B cell (primary cell): ENCODE results near the gene IFT88.

Source experiments
- EZH2 ChIP-seq: IDR thresholded peaks from 2 replicates; pipeline ENCODE4 v1.6.1; 2012; ENCODE audit warnings: borderline replicate concordance, low read depth, mild to moderate bottlenecking, moderate library complexity, low read length; ENCODE audit not compliant: insufficient read depth, poor library complexity, severe bottlenecking
- TF ChIP-seq, protein P1 (sequence below): fragments of 200-600 bp; IDR thresholded peaks from one replicate; pipeline ENCODE4 v1.8.0; 2022; ENCODE audit warnings: antibody characterized with exemption, mild to moderate bottlenecking

GRCh38 chr13:20550799-20551198 is 16.2 kb upstream of the IFT88 start:
- TF ChIP-seq, protein P1, sequence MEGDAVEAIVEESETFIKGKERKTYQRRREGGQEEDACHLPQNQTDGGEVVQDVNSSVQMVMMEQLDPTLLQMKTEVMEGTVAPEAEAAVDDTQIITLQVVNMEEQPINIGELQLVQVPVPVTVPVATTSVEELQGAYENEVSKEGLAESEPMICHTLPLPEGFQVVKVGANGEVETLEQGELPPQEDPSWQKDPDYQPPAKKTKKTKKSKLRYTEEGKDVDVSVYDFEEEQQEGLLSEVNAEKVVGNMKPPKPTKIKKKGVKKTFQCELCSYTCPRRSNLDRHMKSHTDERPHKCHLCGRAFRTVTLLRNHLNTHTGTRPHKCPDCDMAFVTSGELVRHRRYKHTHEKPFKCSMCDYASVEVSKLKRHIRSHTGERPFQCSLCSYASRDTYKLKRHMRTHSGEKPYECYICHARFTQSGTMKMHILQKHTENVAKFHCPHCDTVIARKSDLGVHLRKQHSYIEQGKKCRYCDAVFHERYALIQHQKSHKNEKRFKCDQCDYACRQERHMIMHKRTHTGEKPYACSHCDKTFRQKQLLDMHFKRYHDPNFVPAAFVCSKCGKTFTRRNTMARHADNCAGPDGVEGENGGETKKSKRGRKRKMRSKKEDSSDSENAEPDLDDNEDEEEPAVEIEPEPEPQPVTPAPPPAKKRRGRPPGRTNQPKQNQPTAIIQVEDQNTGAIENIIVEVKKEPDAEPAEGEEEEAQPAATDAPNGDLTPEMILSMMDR = no peak
- TF ChIP-seq EZH2 = no peak
